Tibial nerve (tissue), 4 donors: ENCODE results near the gene ZBTB7C.

Source experiments
- CTCF ChIP-seq, 5 experiments: fragments of 200-600 bp in 3 of 5; fragments of 450-650 bp in 2 of 5; sonication (generic) in 3 of 5; IDR thresholded peaks; one replicate each; pipeline ENCODE4 v1.5.1; 2016 to 2019; ENCODE audit warnings: antibody characterized with exemption in 5 of 5, mild to moderate bottlenecking in 3 of 5, moderate library complexity in 2 of 5
- EP300 ChIP-seq, 2 donors: sonication (generic); formaldehyde crosslinking; IDR thresholded peaks; one replicate each; pipeline ENCODE4 v1.6.1; 2017; ENCODE audit warnings: antibody characterized with exemption in 2 of 2, mild to moderate bottlenecking in 1 of 2
- POLR2A ChIP-seq, 2 donors: fragments of 450-650 bp; IDR thresholded peaks; one replicate each; pipeline ENCODE4 v1.6.1; 2017; ENCODE audit warnings: antibody characterized with exemption in 2 of 2, mild to moderate bottlenecking in 2 of 2, moderate library complexity in 2 of 2

DNA sequence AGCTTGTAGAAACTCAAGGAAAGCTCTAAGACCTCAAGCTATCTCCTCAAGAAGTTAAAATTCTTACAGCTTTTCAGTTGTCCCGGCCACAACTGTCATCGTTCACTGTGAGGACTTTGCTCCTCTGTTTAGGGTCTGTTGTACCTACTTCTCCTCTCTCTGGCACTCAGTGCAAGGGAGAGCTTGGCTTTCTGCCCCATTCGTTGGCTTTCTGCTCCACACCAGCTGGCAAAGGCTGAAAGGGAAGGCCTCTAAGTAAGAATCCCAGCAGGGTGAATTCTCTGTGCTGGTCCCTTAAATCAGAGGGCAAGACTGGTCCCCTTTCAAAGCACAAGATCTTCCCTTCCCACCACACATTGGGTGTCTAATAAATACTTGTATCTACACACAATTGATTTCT is 17.3 kb downstream of the ZBTB7C start:
- TF ChIP-seq CTCF (IDR thresholded peaks at IDR 0.05), result no peak
- TF ChIP-seq POLR2A (IDR thresholded peaks at IDR 0.05), result no peak
- no peak for TF ChIP-seq EP300 (IDR thresholded peaks at IDR 0.05)
